ENCODE data around the gene C15orf62. TPM values are rescaled to one million over a fixed set of nuclear protein-coding genes. Genes with fewer than 3 reads are reported as not detected.
A peak's percentile ranks its signal among the peaks of the same experiment; 100 is the strongest.

C15orf62 gene, protein sequence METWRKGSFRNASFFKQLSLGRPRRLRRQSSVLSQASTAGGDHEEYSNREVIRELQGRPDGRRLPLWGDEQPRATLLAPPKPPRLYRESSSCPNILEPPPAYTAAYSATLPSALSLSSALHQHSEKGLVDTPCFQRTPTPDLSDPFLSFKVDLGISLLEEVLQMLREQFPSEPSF
- under 1 TPM in 2 of 4 donors, not detected in 2; 0.28 to 0.55 TPM for total RNA-seq

DNA sequence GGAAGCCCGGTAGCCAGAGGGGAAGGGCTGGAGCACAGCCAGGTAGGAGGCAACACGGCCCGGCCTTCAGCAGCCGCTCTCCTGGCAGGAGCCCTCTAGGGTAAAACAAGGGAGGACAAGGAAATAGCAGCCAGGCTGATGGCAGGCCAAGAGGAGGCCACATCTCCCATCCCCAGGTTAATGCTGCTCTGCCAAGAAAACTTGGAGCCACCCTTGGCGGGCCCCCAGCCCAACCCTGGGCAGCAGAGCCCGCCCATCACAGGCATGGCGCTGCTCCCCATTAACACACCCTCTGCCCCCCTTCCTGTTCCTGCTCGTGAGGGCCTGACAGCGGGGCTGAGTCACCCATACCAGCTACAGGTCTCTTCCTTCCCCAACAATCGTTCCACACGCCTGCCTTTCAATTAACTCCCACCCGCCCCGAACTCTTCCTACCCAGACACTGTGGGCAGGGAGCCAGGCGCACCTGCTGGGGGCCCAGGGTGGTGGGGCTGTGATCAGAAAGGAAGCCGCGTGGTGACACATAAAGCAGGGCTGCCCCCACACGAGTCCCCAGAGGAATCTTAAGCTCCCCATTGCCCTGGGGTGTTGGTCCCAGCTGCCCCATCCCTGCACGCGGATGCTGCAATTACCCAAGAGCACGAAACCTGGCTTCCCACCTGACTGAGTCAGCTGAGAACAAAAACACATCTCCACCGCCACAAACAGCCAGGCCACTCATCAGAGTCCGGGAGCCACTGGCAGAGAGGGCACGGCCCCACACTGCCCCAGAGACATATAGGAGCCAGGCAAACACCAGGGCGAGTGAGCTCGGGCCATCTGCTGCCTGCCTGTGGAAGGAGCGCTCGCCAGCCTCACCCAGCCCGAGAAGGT, at the start of gene C15orf62:
TSS of gene C15orf62 (plus strand) at position 707 of the 873 bp plus-strand sequence. CDS start 516 bp downstream, outside the sequence.
- no peaks in the 10 kb centered on the region for H3K9me3 ChIP-seq
- H3K4me1 ChIP-seq: no peaks in the 10 kb centered on the region
- H3K27ac ChIP-seq: peak within 1 kb of the TSS; percentile 32 to 70
- H3K36me3 ChIP-seq: no peaks in the 10 kb centered on the region
- TF ChIP-seq, protein P1, sequence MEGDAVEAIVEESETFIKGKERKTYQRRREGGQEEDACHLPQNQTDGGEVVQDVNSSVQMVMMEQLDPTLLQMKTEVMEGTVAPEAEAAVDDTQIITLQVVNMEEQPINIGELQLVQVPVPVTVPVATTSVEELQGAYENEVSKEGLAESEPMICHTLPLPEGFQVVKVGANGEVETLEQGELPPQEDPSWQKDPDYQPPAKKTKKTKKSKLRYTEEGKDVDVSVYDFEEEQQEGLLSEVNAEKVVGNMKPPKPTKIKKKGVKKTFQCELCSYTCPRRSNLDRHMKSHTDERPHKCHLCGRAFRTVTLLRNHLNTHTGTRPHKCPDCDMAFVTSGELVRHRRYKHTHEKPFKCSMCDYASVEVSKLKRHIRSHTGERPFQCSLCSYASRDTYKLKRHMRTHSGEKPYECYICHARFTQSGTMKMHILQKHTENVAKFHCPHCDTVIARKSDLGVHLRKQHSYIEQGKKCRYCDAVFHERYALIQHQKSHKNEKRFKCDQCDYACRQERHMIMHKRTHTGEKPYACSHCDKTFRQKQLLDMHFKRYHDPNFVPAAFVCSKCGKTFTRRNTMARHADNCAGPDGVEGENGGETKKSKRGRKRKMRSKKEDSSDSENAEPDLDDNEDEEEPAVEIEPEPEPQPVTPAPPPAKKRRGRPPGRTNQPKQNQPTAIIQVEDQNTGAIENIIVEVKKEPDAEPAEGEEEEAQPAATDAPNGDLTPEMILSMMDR (IDR thresholded peaks at IDR 0.05): no peak
- no peak for TF ChIP-seq POLR2A (IDR thresholded peaks at IDR 0.05)
- intact Hi-C loops (cut with DNase I; ENCODE audit: low total_unique reads): no loop called here
- no peak within 1 kb of the TSS for H3K4me3 ChIP-seq
- H3K27me3 ChIP-seq: no peaks in the 10 kb centered on the region
- peak; percentile 41 to 58 for DNase-seq

DNA sequence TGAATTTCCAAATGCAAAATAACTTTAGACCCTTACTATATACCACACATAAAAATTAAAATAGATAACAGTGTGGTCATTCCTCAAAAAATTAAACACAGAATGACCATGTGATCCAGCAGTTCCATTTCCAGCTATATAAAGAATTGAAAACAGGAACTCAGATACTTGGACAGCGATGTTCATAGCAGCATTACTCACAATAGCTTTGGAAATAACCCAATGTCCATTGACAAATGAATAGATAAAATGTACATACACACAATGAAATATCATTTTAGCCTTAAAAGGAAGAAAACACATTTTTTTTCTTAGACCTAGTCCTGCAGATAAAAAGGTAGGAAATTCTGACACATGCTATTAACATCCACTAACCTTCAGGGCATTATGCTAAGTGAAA, 48.1 kb upstream of the C15orf62 start:
- no peaks in the 10 kb centered on the region for H3K9me3 ChIP-seq
- intact Hi-C loops (cut with DNase I; ENCODE audit: low total_unique reads): no loop called here

DNA sequence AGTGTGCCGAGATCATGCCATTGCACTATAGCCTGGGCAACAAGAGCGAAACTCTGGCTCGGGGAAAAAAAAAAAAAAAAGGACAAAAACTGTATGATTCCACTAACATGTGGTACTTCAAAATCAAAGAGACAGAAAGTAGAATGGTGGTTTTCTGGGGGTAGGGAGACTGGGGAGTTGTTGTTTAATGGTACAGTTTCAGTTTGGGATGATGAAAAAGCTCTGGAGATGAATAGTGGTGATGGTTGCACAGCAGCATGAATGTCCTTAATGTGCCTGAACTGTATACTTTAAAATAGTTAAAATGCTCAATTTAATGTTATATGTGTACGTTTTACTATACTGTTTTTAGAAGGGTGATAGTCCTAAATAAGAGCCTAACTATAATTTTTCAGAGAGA, 47.4 kb upstream of the C15orf62 start:
- Histone ChIP-seq H3K9me3 (no peaks in the 10 kb centered on the region), H3K4me1 (no peaks in the 10 kb centered on the region), H3K4me3 (no peak overlapping the region), H3K27ac (no peak overlapping the region), H3K36me3 (no peaks in the 10 kb centered on the region), H3K27me3 (no peaks in the 10 kb centered on the region)
- no peak for DNase-seq
- TF ChIP-seq POLR2A (IDR thresholded peaks at IDR 0.05): no peak
- TF ChIP-seq, protein P1 (IDR thresholded peaks at IDR 0.05): no peak
- intact Hi-C loops (cut with DNase I; ENCODE audit: low total_unique reads): no loop called here

More for the DNA sequence above, 48.1 kb upstream of the C15orf62 start:
- Histone ChIP-seq H3K27me3 (no peaks in the 10 kb centered on the region), H3K4me1 (no peaks in the 10 kb centered on the region), H3K27ac (no peak overlapping the region), H3K4me3 (no peak overlapping the region), H3K36me3 (no peaks in the 10 kb centered on the region)
- DNase-seq: no peak
- TF ChIP-seq, protein P1 (IDR thresholded peaks at IDR 0.05): no peak
- no peak for TF ChIP-seq POLR2A (IDR thresholded peaks at IDR 0.05)

DNA sequence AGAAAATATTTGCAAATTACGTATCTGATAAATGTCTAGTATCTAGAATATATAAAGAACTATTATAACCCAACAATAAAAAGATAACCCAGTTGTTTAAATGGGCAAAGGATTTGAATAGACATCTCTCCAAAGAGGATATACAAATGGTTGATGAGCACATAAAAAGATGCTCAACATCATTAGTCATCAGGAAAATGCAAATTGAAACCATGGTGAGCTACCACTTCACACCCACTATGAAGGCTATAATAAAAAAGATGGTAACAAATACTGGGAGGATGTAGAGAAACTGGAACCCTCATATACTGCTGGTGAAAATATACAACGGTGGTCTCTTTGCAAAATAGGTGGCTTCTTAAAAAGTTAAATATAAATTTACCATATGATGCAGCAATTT, 46.8 kb upstream of the C15orf62 start:
- Histone ChIP-seq H3K4me3 (no peak overlapping the region), H3K4me1 (no peaks in the 10 kb centered on the region), H3K36me3 (no peaks in the 10 kb centered on the region), H3K27ac (no peak overlapping the region), H3K27me3 (no peaks in the 10 kb centered on the region), H3K9me3 (no peaks in the 10 kb centered on the region)
- TF ChIP-seq, protein P1 (IDR thresholded peaks at IDR 0.05): no peak
- no peak for TF ChIP-seq POLR2A (IDR thresholded peaks at IDR 0.05)
- intact Hi-C loops (cut with DNase I; ENCODE audit: low total_unique reads): no loop called here
- DNase-seq: no peak

DNA sequence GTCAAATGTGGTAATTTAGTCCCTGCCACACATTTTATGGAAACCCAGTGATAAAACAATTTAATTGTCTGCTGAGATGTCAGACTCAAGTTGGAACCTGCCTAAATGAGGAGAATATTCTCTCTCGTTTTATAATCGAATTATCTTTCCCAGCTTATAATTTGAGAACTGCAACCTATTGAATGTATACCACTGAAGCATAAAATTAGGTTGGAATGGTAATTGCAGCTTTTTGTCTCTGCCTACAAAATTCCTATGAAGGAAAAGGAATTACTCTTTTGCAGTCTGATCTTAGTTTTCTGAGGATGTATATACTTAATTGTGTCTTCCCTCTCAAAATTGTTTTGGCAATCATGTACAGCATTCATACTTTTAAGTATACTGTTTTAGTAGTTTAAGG, 45.9 kb upstream of the C15orf62 start:
- Histone ChIP-seq H3K27ac (no peak overlapping the region), H3K4me3 (no peak overlapping the region), H3K36me3 (no peaks in the 10 kb centered on the region), H3K9me3 (no peaks in the 10 kb centered on the region), H3K27me3 (no peaks in the 10 kb centered on the region), H3K4me1 (no peaks in the 10 kb centered on the region)
- TF ChIP-seq, protein P1 (IDR thresholded peaks at IDR 0.05): no peak
- no peak for TF ChIP-seq POLR2A (IDR thresholded peaks at IDR 0.05)
- no peak for DNase-seq
- intact Hi-C loops (cut with DNase I; ENCODE audit: low total_unique reads): no loop called here
